Subcutaneous adipose tissue (tissue), 4 donors: Measurements from ENCODE around the gene RNF145. TPM values are rescaled to one million over a fixed set of nuclear protein-coding genes. Genes with fewer than 3 reads are reported as not detected.

ENCODE experiments used
- total RNA-seq, 4 donors: library from RNA; depleted of rRNA; stranded (reverse); fragments of >200 nt; gene quantifications; one replicate each; pipeline ENCODE4 v1.1.0, GENCODE V29; 2016
- TF ChIP-seq, protein P1 (sequence below): fragments of 450-650 bp; IDR thresholded peaks from one replicate; pipeline ENCODE4 v1.5.1; 2016; ENCODE audit warnings: low read depth, mild to moderate bottlenecking, control low read depth, antibody characterized with exemption, moderate library complexity

Gene RNF145
- total RNA-seq, 4 donors from 2014 or later: 34.7 to 56.4 (median 48.2) TPM

DNA sequence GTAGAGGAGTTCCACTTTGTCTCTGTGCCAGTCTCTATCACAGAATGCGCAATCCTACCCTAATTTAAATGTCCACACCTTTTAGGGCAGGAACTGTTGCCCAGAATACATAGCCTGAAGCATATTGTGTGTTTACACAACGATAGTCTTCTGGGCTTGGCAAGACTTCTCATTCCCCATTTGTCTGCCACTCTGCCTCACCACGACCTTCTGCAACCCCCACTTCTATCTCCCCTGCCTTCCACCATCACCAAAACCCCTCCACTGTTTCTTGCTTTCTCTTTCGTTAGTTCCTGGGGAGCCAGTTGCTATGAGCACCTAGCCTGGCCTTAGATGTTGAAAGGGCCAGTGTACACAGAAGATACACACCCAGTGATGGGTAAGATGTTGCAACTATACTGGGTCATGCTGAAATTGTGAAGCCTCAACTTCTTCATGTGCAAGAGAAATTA is 883 bp upstream of the RNF145 start:
- TF ChIP-seq, protein P1, sequence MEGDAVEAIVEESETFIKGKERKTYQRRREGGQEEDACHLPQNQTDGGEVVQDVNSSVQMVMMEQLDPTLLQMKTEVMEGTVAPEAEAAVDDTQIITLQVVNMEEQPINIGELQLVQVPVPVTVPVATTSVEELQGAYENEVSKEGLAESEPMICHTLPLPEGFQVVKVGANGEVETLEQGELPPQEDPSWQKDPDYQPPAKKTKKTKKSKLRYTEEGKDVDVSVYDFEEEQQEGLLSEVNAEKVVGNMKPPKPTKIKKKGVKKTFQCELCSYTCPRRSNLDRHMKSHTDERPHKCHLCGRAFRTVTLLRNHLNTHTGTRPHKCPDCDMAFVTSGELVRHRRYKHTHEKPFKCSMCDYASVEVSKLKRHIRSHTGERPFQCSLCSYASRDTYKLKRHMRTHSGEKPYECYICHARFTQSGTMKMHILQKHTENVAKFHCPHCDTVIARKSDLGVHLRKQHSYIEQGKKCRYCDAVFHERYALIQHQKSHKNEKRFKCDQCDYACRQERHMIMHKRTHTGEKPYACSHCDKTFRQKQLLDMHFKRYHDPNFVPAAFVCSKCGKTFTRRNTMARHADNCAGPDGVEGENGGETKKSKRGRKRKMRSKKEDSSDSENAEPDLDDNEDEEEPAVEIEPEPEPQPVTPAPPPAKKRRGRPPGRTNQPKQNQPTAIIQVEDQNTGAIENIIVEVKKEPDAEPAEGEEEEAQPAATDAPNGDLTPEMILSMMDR: no peak

DNA sequence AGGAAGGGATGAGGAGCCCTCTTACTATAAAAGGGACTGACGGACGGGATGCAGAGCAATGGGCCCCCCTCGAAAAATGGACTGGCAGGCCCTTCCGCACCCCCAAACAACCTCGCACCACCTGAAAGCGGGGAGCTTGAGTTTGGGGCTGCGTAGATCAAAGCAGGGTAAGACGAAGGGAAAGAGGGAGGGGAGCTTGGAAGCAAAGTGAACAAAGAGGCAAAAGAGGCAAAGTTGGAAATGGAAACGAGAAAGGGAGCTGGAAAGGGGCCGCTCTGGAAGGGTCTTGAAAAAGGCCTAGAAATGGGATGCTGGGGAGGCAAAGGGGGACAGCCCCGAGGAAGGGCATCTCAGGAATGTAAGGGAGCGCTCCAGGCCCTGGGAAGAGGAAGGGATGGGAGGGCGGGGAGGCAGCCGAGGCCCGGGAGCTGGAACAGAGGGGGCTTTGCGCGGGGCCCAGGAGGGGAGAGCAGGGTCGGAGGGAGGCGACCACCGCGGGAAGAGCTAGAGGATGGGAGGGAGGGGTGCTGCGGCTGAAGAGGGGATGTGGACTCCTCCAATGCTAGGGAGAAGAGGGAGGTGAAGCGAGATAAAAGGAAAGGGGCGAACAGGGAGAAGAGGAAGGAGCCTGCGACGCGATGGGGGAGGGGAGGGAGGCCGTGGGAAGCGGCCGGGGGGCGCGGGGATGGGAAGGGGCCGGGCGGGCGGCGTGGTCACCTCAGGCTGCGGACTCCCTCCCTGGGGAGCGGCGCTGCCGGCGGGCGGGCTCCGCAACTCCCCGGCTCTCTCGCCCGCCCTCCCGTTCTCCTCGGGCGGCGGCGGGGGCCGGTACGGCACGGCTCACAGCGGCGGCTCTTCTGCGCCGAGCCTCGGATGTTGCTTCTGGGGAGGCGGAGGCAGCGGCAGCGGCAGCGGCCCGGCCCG is 577 bp downstream of the RNF145 start:
- TF ChIP-seq, protein P1: no peak

DNA sequence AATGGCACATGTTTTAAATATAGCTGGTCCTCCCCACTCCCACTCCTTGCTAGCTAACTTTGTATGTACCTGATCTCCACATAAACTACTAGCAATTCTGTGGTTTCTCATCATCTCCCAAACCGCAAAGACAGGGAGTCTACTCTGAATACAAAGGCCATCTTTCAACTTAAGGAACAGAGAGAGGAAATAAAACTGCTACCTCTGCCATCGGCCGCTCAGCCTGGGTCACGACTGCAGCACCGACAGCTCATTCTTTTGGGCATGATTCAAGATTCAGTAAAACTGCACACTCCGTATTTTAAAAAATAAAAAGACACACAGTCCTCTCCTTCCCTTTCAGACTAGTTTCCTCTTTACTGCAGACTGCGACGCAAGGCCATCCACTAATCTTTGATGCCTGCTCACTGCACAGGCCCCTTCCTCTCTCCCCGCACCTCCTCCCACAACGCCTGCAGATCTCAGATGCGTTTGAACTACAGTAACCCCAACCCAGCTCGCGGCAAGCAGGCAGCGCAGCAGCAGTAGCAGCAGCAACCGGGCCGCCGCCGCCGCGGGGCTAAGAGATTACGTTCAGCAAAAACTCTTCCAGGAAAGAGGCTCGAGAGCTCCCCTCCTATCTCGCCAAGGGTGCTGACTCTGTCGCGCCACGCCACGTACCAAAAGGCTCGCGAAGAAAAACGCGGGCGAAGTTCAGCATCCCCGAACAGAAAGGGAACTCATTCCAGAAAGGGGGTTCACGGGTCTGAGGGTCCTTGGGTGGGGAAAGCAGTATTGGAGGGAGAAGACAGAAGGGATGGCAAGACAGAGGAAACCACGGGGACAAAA is 1.5 kb downstream of the RNF145 start:
- TF ChIP-seq, protein P1: no peak

DNA sequence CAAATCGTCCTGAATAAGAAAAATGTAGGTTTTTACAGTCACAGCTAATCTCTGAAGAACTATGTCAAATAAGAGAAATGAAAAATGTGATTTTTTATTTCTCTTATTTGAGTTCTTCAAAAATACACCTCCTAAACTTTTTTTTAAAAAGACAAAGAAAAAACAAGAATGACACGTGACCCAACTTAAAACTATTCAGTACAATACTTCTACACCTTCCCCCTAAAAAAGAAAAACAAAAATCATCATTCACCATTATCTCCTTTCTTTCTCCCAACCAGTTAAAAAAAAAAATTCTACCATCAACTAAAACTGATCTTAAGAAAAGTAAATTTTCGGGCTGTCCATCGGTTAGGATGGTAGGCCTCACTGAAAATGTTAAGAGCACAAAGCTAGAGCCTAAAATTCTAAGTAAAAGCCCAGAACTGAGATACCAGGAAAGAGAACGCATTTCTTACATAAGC is 2.1 kb downstream of the RNF145 start:
- TF ChIP-seq, protein P1: no peak

DNA sequence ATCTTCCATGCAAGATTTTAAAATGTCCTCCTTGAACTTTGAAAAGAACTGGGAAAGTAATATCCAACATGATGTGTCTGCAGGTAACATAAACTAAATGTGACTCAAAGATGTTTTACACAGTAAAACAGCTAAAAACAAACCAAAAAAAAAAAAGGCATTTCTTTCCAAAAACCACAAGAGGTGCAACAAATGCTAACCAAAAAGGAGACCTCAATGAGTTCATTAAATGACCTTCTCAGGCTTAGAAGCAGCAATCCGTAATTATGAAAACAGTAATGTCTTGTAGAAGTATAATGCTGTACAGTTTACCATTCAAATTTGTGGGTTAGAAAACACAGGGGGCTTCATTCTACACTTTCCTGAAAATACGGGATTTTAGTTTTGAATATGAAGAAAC is 2.5 kb downstream of the RNF145 start:
- TF ChIP-seq, protein P1: no peak

DNA sequence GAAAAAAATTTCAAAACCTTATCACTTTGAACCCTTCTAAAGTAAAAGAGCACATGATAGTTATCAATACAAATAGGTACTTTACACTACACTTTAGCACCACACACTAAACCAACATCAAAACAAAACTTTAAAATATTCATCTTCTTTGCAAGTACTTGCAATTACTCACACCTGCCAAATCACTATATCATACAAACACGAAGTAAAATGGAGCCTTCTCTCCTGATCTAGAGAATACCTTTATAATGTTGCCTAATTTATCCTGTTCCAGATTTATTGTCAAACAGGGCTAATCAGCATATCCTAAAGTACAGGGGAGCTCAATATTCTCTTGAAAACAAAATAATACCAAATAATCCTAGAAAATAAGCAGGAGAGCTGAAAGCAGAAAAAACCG is 3.0 kb downstream of the RNF145 start:
- TF ChIP-seq, protein P1: no peak

DNA sequence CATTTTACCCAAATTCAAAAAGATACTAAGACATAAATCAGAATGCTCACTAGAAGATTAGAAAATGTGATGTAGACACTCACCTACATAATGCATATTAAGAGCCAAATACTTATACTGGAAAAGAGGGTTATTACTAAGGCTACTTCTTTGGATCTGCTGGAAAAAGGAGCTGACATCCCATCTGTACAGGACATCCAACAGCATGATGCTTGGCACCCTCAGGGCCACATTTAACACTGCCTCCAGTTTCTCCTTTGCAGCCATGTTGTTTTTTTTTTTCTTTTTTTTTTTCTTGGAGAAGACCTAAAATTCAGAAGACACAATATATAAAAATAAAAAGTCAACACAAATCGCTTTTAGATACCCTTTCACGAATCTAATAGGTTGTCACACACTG is 6.0 kb downstream of the RNF145 start:
- TF ChIP-seq, protein P1: no peak
